ENCODE results near the gene CIROP.

The CIROP gene

DNA sequence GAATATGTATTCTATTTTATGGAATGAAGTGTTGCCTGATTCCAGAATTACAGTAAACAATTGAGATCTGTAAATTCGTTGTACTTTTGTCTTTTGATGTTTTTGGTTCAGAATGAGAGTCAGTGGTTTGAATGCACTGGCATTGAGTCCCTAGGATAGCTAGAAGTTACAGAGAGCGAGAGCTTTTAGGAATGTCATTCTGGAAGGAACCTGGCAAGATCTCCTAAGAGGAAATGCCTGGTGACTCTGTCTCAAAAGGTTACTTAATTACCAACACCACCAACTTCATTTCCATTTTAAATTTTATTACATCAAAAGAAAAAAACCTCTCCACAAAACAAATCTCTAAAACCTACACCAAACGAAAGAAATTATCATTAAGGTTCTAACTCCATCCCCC, 20.2 kb upstream of the CIROP start:
- no peaks in the 10 kb centered on the region for H3K9me3 ChIP-seq (ENCODE audit: control extremely low read depth in 1 of 5, control insufficient read depth in 4 of 5, insufficient read depth in 2 of 5, low read depth in 1 of 5, low read length in 4 of 5)
- CTCF ChIA-PET, result interaction anchor here (1.2 to 16.7 kb wide), 3 partner anchors 39 to 55 kb away, joined by 3 to 462 read pairs (median 4); partner anchors contain the start of gene SLC7A8
- H3K27me3 ChIP-seq (replicated peaks in 2 of 5; ENCODE audit: control insufficient read depth in 4 of 5, insufficient read depth in 5 of 5, low read length in 4 of 5), result no peaks in the 10 kb centered on the region
- no peaks in the 10 kb centered on the region for H3K36me3 ChIP-seq (ENCODE audit: control insufficient read depth in 4 of 4, insufficient read depth in 4 of 4, low read length in 3 of 4)
- no peak overlapping the region for H3K4me3 ChIP-seq (ENCODE audit: control insufficient read depth in 1 of 7, extremely low read depth in 1 of 7, insufficient read depth in 4 of 7, low read depth in 2 of 7, low read length in 6 of 7)
- WGBS (ENCODE audit: insufficient coverage), result 100% methylated on average over 1 of the region's 3 CpGs
- DNase-seq, result no peak
- POLR2A ChIA-PET, result no interaction called here
- H3K4me1 ChIP-seq (ENCODE audit: control extremely low read depth in 1 of 4, control insufficient read depth in 4 of 4, insufficient read depth in 4 of 4, low read length in 3 of 4), result peaks cover 2 to 19% (median 14%) of the 10 kb centered on the region in 4 experiments
- H3K27ac ChIP-seq (ENCODE audit: insufficient read depth in 1 of 2, low read depth in 1 of 2, low read length in 2 of 2, poor library complexity in 1 of 2, severe bottlenecking in 2 of 2), result no peak overlapping the region

DNA sequence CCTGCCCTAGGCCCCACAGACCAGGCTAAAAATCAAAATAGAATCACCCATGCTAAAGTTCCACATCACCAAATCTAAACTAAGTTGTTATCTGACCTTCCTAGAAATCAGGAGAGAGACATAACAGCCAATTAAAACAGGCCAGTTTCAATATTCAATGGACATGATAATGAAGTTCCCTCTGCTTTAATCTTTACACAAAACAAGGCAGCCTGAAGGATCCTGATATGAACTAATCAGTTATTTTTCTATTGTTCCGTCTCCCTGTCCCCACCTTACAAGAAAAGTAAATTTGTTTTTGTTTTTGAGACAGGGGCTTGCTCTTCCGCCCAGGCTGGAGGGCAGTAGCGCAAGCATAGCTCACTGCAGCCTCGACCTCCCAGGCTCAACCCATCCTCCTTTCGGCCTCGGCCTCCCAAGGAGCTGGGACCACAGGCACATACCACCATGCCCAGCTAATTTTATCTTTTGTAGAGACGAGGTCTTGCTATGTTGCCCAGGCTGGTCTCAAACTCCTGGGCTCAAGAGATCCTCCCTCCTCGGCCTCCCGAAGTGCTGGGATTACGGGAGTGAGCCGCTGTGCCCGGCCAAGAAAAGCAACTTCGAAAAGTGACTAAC, 19.7 kb upstream of the CIROP start:
- DNase-seq, result no peak
- WGBS (ENCODE audit: insufficient coverage), result 96% methylated on average over 9 of the region's 13 CpGs
- Histone ChIP-seq H3K27me3 (replicated peaks in 2 of 5; ENCODE audit: control insufficient read depth in 4 of 5, insufficient read depth in 5 of 5, low read length in 4 of 5) (no peaks in the 10 kb centered on the region), H3K36me3 (ENCODE audit: control insufficient read depth in 4 of 4, insufficient read depth in 4 of 4, low read length in 3 of 4) (no peaks in the 10 kb centered on the region), H3K4me1 (ENCODE audit: control extremely low read depth in 1 of 4, control insufficient read depth in 4 of 4, insufficient read depth in 4 of 4, low read length in 3 of 4) (peaks cover 2 to 25% (median 19%) of the 10 kb centered on the region in 4 experiments), H3K4me3 (ENCODE audit: control insufficient read depth in 1 of 7, extremely low read depth in 1 of 7, insufficient read depth in 4 of 7, low read depth in 2 of 7, low read length in 6 of 7) (no peak overlapping the region), H3K27ac (ENCODE audit: insufficient read depth in 1 of 2, low read depth in 1 of 2, low read length in 2 of 2, poor library complexity in 1 of 2, severe bottlenecking in 2 of 2) (no peak overlapping the region), H3K9me3 (ENCODE audit: control extremely low read depth in 1 of 5, control insufficient read depth in 4 of 5, insufficient read depth in 2 of 5, low read depth in 1 of 5, low read length in 4 of 5) (no peaks in the 10 kb centered on the region)
- ChIA-PET CTCF (interaction anchor here (1.2 to 16.7 kb wide), 3 partner anchors 39 to 56 kb away, joined by 3 to 462 read pairs (median 4); partner anchors contain the start of gene SLC7A8), POLR2A (no interaction called here)

DNA sequence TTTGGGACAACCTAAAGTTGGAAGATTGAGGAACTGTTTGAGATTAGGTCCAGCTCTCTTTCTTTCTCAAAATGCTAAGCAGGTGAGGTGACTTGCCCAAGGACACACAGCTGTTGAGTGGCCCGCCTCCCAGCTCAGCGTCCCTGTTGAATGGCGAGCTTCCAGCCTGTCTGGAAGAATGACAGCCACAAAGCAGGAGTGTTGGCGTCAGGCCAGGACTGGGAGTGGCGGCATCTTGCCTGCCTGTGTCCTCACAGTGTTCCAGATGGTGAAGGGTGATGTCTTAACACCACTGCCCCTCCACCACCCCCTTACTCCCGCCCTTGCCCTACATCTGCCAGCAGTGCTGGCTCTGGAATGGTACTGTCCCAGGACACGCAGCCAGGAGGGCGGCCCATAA, 18.6 kb upstream of the CIROP start:
- Histone ChIP-seq H3K4me3 (ENCODE audit: control insufficient read depth in 1 of 7, extremely low read depth in 1 of 7, insufficient read depth in 4 of 7, low read depth in 2 of 7, low read length in 6 of 7) (no peak overlapping the region), H3K36me3 (ENCODE audit: control insufficient read depth in 4 of 4, insufficient read depth in 4 of 4, low read length in 3 of 4) (no peaks in the 10 kb centered on the region), H3K4me1 (ENCODE audit: control extremely low read depth in 1 of 4, control insufficient read depth in 4 of 4, insufficient read depth in 4 of 4, low read length in 3 of 4) (peaks cover 2 to 30% (median 28%) of the 10 kb centered on the region in 4 experiments), H3K9me3 (ENCODE audit: control extremely low read depth in 1 of 5, control insufficient read depth in 4 of 5, insufficient read depth in 2 of 5, low read depth in 1 of 5, low read length in 4 of 5) (no peaks in the 10 kb centered on the region), H3K27me3 (replicated peaks in 2 of 5; ENCODE audit: control insufficient read depth in 4 of 5, insufficient read depth in 5 of 5, low read length in 4 of 5) (no peaks in the 10 kb centered on the region), H3K27ac (ENCODE audit: insufficient read depth in 1 of 2, low read depth in 1 of 2, low read length in 2 of 2, poor library complexity in 1 of 2, severe bottlenecking in 2 of 2) (no peak overlapping the region)
- ChIA-PET POLR2A (interaction anchor here (0.6 kb wide), 1 partner anchor 28 kb away, joined by 3 read pairs; the partner anchor contains the start of gene C14orf119), CTCF (interaction anchor here (1.1 to 16.7 kb wide), 5 partner anchors 12 to 57 kb away, joined by 3 to 462 read pairs (median 3); partner anchors contain the start of gene SLC7A8)
- DNase-seq, result no peak
- 96% methylated on average over 8 of the region's 8 CpGs for WGBS (ENCODE audit: insufficient coverage)

DNA sequence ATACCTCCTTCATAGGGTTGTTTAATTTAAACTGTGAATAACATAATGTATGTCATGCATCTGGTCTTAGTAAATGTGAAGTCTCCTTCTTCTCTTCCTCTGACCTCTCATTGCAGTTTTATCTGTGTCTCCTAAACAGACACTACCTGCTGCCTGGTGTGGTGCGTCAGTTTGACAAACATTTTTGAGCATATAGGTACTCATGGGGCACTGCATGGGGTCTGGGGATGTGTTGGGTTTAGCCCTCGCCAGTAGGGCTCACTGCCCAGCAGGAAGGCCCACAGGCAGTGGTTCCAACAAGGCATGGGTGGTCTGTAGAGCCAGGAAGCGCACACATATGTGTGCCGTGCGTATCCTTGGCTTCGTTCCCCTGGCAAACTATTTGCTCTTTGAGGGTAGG, 17.3 kb upstream of the CIROP start:
- 100% methylated on average over 4 of the region's 6 CpGs for WGBS (ENCODE audit: insufficient coverage)
- ChIA-PET POLR2A (no interaction called here), CTCF (interaction anchor here (0.7 to 16.7 kb wide), 15 partner anchors 9 to 124 kb away, joined by 3 to 462 read pairs (median 4); partner anchors contain the start of genes ACIN1, C14orf119 and SLC7A8)
- Histone ChIP-seq H3K27ac (ENCODE audit: insufficient read depth in 1 of 2, low read depth in 1 of 2, low read length in 2 of 2, poor library complexity in 1 of 2, severe bottlenecking in 2 of 2) (no peak overlapping the region), H3K4me1 (ENCODE audit: control extremely low read depth in 1 of 4, control insufficient read depth in 4 of 4, insufficient read depth in 4 of 4, low read length in 3 of 4) (peaks cover 2 to 35% (median 29%) of the 10 kb centered on the region in 4 experiments), H3K27me3 (replicated peaks in 2 of 5; ENCODE audit: control insufficient read depth in 4 of 5, insufficient read depth in 5 of 5, low read length in 4 of 5) (no peaks in the 10 kb centered on the region), H3K4me3 (ENCODE audit: control insufficient read depth in 1 of 7, extremely low read depth in 1 of 7, insufficient read depth in 4 of 7, low read depth in 2 of 7, low read length in 6 of 7) (no peak overlapping the region), H3K36me3 (ENCODE audit: control insufficient read depth in 4 of 4, insufficient read depth in 4 of 4, low read length in 3 of 4) (no peaks in the 10 kb centered on the region), H3K9me3 (ENCODE audit: control extremely low read depth in 1 of 5, control insufficient read depth in 4 of 5, insufficient read depth in 2 of 5, low read depth in 1 of 5, low read length in 4 of 5) (no peaks in the 10 kb centered on the region)
- no peak for DNase-seq

DNA sequence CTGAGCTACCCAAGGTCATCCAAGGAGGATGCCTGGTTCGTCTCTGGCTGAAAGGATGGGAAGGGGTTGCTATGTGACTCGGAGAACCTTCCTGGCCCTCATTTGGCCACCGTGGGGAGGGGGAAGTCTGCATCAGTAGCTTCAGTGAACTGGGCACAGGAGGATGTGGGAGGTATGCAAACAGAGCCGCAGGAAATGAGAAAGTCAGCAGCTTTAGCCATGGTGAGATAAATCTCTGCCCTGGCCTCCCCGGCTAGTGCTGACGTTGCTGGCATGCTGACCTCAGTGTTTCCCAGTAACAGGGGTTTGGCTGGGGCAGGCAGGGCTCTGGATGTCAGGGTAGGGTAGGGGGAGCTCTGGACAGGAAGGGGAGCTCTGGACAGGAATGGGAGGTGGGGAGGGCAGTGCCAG, 16.6 kb upstream of the CIROP start:
- ChIA-PET CTCF (interaction anchor here (0.7 to 16.7 kb wide), 20 partner anchors 10 to 151 kb away, joined by 3 to 462 read pairs (median 4); partner anchors contain the start of genes ACIN1, C14orf119, CIROP and SLC7A8), POLR2A (no interaction called here)
- no peak overlapping the region for H3K4me3 ChIP-seq (ENCODE audit: control insufficient read depth in 1 of 7, extremely low read depth in 1 of 7, insufficient read depth in 4 of 7, low read depth in 2 of 7, low read length in 6 of 7)
- no peak overlapping the region for H3K27ac ChIP-seq (ENCODE audit: insufficient read depth in 1 of 2, low read depth in 1 of 2, low read length in 2 of 2, poor library complexity in 1 of 2, severe bottlenecking in 2 of 2)
- no peaks in the 10 kb centered on the region for H3K27me3 ChIP-seq (replicated peaks in 2 of 5; ENCODE audit: control insufficient read depth in 4 of 5, insufficient read depth in 5 of 5, low read length in 4 of 5)
- DNase-seq, result no peak
- H3K36me3 ChIP-seq (ENCODE audit: control insufficient read depth in 4 of 4, insufficient read depth in 4 of 4, low read length in 3 of 4), result no peaks in the 10 kb centered on the region
- H3K4me1 ChIP-seq (ENCODE audit: control extremely low read depth in 1 of 4, control insufficient read depth in 4 of 4, insufficient read depth in 4 of 4, low read length in 3 of 4), result peaks cover 2 to 35% (median 29%) of the 10 kb centered on the region in 4 experiments
- no peaks in the 10 kb centered on the region for H3K9me3 ChIP-seq (ENCODE audit: control extremely low read depth in 1 of 5, control insufficient read depth in 4 of 5, insufficient read depth in 2 of 5, low read depth in 1 of 5, low read length in 4 of 5)
- WGBS (ENCODE audit: insufficient coverage), result 32% methylated on average over 5 of the region's 6 CpGs

DNA sequence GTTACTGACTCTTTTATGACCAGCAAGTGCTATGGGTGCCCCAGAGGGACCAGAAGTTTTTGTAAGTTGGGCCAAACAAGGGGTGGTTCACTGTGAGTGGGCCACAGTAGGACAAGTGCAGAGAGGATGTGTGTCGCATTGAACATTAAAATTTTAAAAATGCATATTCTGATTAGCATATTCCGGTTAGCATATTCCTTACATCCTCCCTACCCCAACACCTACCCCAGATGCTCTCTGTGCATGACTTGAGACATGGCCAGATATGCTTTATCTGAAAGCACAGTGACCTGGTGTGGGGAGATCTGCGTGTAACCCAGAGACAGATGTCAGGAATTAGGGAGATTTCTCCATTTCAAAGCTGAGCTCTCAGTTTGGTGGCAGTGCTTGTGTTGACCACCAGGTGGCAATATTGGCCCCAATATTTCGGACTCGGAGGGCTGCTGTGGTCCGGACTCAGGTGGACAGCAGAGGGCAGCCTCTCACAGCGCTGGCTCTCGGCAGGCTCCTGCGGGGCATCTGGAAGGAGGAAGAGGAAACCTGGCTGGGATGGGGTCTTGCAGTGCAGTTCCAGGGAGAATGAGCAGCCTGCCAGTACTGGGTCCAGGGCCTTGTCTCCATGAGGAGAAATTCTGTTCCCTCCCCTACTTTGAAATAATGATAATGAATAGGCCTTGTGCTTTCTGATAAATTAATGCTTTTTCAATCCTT, 15.9 kb upstream of the CIROP start:
- Histone ChIP-seq H3K27me3 (replicated peaks in 2 of 5; ENCODE audit: control insufficient read depth in 4 of 5, insufficient read depth in 5 of 5, low read length in 4 of 5) (no peaks in the 10 kb centered on the region), H3K4me1 (ENCODE audit: control extremely low read depth in 1 of 4, control insufficient read depth in 4 of 4, insufficient read depth in 4 of 4, low read length in 3 of 4) (peaks cover 2 to 35% (median 29%) of the 10 kb centered on the region in 4 experiments), H3K36me3 (ENCODE audit: control insufficient read depth in 4 of 4, insufficient read depth in 4 of 4, low read length in 3 of 4) (no peaks in the 10 kb centered on the region), H3K9me3 (ENCODE audit: control extremely low read depth in 1 of 5, control insufficient read depth in 4 of 5, insufficient read depth in 2 of 5, low read depth in 1 of 5, low read length in 4 of 5) (no peaks in the 10 kb centered on the region), H3K4me3 (ENCODE audit: control insufficient read depth in 1 of 7, extremely low read depth in 1 of 7, insufficient read depth in 4 of 7, low read depth in 2 of 7, low read length in 6 of 7) (no peak overlapping the region), H3K27ac (ENCODE audit: insufficient read depth in 1 of 2, low read depth in 1 of 2, low read length in 2 of 2, poor library complexity in 1 of 2, severe bottlenecking in 2 of 2) (peak overlapping the region in 1 of 2 experiments; percentile 68)
- WGBS (ENCODE audit: insufficient coverage), result 0% methylated on average over 6 of the region's 9 CpGs
- ChIA-PET CTCF (interaction anchor here (0.6 to 16.7 kb wide), 24 partner anchors 10 to 259 kb away, joined by 3 to 462 read pairs (median 4); partner anchors contain the start of genes ACIN1, C14orf119, CIROP and SLC7A8), POLR2A (interaction anchor here (1.3 kb wide), 1 partner anchor 61 kb away, joined by 4 read pairs; no protein-coding TSS in a partner anchor)
- DNase-seq, result peak; percentile 84 to 89 (median 86)
